GM06990 (cell line): ENCODE results near the gene ENKUR.

Experiments used
- DNase-seq: peaks from one replicate; pipeline ENCODE4 v3.0.0-alpha.2; 2011; ENCODE audit not compliant: insufficient read length; ENCODE audit errors: extremely low read depth
- H3K27me3 ChIP-seq: replicated peaks from 2 replicates; pipeline ENCODE4 v1.6.0; 2011; ENCODE audit warnings: low read length; ENCODE audit not compliant: control insufficient read depth, insufficient read depth
- H3K36me3 ChIP-seq: 2 replicates; pipeline ENCODE4 v1.5.1; 2011; ENCODE audit warnings: low read length; ENCODE audit not compliant: control insufficient read depth, insufficient read depth
- H3K4me3 ChIP-seq: replicated peaks from 2 replicates; pipeline ENCODE4 v1.5.1; 2011; ENCODE audit warnings: low read depth, mild to moderate bottlenecking, control low read depth, low read length
- CTCF ChIP-seq: IDR thresholded peaks from 2 replicates; pipeline ENCODE4 v1.5.1; 2011; ENCODE audit warnings: low read length, control low read depth, mild to moderate bottlenecking, inconsistent platforms; ENCODE audit not compliant: insufficient read depth, poor library complexity, severe bottlenecking

The ENKUR gene

GRCh38 chr10:24951201-24952142 is 64.5 kb downstream of the ENKUR start:
- no peak for DNase-seq
- no peak overlapping the region for H3K4me3 ChIP-seq
- TF ChIP-seq CTCF = no peak
- H3K36me3 ChIP-seq = no peaks in the 10 kb centered on the region
- H3K27me3 ChIP-seq = no peaks in the 10 kb centered on the region

- Histone ChIP-seq H3K36me3 (no peaks in the 10 kb centered on the region), H3K4me3 (no peak overlapping the region), H3K27me3 (no peaks in the 10 kb centered on the region)
- no peak for DNase-seq
- TF ChIP-seq CTCF = no peak
Observed at GRCh38 chr10:24950439-24950838, 65.5 kb downstream of the ENKUR start.

GRCh38 chr10:24949616-24950015 is 66.3 kb downstream of the ENKUR start:
- no peak for TF ChIP-seq CTCF
- Histone ChIP-seq H3K4me3 (no peak overlapping the region), H3K36me3 (no peaks in the 10 kb centered on the region), H3K27me3 (no peaks in the 10 kb centered on the region)
- DNase-seq = no peak

GRCh38 chr10:24947304-24948097 is 68.5 kb downstream of the ENKUR start:
- no peak for DNase-seq
- Histone ChIP-seq H3K36me3 (no peaks in the 10 kb centered on the region), H3K4me3 (no peak overlapping the region), H3K27me3 (no peaks in the 10 kb centered on the region)
- TF ChIP-seq CTCF = no peak

- no peak for TF ChIP-seq CTCF
- H3K27me3 ChIP-seq = no peaks in the 10 kb centered on the region
- DNase-seq = no peak
- H3K36me3 ChIP-seq = no peaks in the 10 kb centered on the region
- no peak overlapping the region for H3K4me3 ChIP-seq
Observed at GRCh38 chr10:24944512-24945255, 71.3 kb downstream of the ENKUR start.
